Measurements from ENCODE around the gene ZFP1.
"Not testable (repeated sequence)": the region's sequence is repeated elsewhere in the genome, so short reads cannot be mapped to it uniquely, and the experiment has no call there.

ZFP1 gene

GRCh38 chr16:75113541-75114121 is 34.7 kb upstream of the ZFP1 start:
- no peak for DNase-seq (ENCODE audit: low spot score)

GRCh38 chr16:75114179-75114945 is 34.0 kb upstream of the ZFP1 start:
- no peak for DNase-seq (ENCODE audit: low spot score)

GRCh38 chr16:75114946-75115825 is 33.1 kb upstream of the ZFP1 start:
- no peak for DNase-seq (ENCODE audit: low spot score)

DNA sequence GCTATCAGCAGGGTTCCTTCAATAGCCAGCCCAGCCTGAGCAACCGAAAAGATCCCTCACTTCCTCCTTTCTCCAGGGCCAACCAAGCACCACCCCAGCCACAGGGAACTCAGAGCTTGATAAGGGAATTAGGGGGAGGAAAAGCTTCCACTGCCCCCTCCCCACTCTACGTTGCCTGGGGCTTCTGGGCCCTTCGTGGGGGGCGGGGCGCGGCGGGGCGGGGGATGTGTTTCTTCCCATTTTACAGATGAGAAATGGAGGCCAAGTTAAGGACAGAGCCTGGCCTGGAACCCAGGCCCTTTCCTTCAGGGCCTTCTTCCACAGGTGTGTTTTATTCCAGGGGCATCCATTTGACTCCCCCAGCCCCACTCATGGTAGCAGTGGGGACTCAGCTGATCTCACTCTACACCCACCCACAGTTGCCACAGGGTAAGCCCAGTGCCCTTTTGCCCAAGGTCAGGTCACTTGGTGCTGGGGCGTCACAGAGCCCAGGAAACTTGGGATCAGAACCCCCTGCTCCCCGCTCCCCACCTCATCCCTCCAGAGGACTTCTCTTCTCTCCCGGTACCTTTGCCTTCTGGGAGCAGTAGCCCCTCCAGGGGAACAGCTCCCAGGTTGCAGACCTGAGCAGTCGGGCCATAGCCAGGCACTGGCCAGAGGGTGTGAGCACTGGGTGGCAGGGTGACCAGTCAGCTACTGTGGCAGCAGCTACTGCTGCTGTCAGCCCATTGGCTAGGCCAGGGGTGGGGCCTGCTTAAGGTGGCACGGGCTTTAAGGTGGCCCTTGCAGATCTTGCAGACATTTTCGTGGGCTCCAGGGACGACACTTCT is 32.0 kb upstream of the ZFP1 start, which contains the start of gene LDHD:
Gene LDHD (minus strand): TSS at position 700 of the 830 bp plus-strand sequence. CDS start 60 bp downstream, at position 640.
- peak; percentile 93 for DNase-seq (ENCODE audit: low spot score)

DNA sequence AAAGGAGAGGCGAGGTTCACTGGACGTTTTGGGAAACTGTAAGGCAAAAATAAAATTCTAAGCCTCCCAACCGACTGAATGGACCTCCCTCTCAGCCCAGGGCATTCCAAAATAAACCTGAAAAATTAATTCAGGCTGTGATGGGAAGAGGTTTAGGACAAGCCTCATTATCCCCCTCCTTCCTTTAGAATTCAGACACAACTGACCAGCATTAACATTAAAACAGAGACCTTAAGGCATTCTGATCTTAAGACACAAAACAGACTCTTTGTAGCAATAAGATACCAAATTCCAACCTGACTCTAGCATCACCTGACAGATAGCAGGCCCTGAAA is 31.4 kb upstream of the ZFP1 start:
- DNase-seq (ENCODE audit: low spot score): no peak

DNA sequence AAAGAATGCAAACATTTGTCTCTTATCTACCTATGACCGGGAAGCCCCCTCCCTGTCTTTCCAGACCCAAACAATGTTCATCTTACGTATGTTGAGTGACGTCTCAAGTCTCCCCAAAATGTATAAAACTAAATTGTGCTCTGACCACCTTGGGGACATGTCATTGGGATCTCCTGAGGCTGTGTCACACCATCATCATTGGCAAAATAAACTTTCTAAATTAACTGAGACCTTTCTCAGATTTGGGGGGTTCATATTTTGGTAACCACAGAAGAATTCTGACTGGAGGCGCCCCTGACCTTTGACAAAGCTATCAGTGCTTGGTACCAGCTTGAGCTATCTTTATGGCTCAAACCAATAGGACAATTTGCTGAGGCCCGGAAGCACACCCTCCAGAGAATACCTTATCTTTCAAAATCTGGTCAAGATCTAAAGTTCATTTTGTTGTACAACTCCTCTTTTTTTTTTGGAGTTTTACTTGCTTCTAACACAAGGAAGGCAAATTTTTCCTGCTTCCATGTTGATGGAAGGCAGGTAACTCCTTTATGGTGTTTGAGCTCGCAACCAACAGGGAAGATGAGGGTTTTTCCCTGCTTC is 29.3 kb upstream of the ZFP1 start:
- DNase-seq (ENCODE audit: low spot score): no peak

DNA sequence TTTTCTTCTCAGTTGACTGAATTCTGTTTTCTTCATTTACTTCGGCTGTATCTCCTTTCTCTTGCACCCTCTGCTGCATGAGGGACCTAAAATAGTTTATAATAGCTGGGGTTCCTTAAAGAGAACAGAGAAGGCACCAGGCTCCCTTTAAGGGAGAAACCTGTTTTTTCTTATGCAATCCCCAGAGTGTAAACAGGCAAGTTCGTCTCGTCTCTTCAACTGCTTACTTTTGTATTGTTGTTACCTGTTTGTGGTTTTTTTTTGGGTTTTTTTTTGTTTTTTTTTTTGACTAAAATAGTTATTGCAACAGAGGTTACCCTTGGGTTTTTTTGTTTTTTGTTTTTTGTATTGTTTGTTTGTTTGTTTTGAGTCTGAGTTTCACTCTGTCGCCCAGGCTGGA is 28.1 kb upstream of the ZFP1 start:
- DNase-seq (ENCODE audit: low spot score): no peak

- DNase-seq (ENCODE audit: low spot score): no peak
Measured at GRCh38 chr16:75121949-75122568, 26.3 kb upstream of the ZFP1 start.

DNA sequence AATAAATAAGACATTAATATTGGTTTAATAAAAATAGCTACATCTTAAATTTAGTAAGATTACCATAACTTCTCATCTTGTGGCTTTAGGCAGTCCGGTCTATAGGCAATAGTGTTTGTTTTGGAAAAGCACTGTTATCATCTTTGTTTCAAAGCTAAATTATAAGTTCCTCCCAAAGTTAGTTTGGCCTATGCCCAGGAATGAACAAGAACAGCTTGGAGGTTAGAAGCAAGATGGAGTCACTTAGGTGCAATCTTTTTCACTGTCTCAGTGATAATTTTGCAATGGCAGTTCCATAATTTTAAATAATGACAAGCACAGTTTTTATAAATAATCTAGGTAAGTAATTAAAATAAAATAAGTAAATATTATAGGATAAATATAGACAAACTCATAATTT is 25.7 kb upstream of the ZFP1 start:
- no peak for DNase-seq (ENCODE audit: low spot score)

DNA sequence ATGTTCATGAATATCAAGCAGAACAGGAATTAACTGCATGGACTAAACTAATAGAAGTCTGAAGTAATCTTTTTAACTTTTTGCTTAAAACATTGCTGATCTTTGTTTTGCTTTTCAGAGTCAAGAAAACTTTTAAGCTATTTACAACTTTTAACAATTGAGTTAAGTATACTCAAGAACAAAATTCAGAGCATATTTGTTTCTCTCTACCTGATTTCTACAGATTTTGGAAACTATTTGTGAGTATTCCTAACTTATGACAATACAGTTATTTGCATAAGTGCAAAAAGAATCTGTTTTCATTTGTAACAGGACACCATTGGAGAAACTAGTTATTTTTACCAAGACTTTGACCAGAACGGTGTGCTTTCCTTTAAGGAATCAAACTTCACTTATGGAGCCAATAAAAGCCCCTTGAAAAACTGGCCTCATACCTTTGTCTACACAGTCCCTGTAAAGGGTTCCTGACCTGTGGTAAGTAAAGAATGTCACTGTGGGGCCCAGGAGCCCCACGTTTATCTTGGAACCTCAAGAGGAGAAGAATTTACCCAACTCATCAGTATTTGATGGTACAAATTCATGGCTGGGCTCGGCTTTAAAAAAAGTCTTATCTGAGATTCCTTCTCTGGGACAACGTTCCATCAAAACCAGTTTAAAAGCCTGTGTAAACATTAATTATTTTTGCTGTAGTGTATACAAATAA is 20.5 kb upstream of the ZFP1 start:
- no peak for DNase-seq (ENCODE audit: low spot score)

GRCh38 chr16:75129421-75130149 is 18.7 kb upstream of the ZFP1 start:
- not testable (repeated sequence) for DNase-seq (ENCODE audit: low spot score)

- no peak for DNase-seq (ENCODE audit: low spot score)
Measured at GRCh38 chr16:75130150-75130771, 18.1 kb upstream of the ZFP1 start.

DNA sequence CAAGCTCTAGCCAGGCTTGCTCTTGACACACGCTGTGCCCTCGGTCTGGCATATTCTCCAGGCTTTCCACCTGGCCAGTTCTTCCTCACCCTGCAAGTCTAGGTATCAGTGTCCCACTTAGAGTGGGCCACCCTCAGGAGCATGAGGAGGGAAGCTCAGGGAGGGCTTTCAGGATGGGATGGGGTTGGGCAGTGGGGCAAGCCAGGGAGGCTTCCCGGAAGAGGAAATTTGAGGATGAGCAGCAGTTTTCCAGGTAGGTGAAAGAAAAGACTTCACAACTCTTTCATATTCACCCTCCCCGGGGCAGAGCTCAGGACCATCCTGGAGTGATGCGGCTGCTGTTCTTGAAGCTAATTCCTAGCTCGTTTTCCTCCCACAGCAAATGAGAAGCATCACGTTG is 17.2 kb upstream of the ZFP1 start:
- no peak for DNase-seq (ENCODE audit: low spot score)

- no peak for DNase-seq (ENCODE audit: low spot score)
Measured at GRCh38 chr16:75138233-75138632, 10.1 kb upstream of the ZFP1 start.

DNA sequence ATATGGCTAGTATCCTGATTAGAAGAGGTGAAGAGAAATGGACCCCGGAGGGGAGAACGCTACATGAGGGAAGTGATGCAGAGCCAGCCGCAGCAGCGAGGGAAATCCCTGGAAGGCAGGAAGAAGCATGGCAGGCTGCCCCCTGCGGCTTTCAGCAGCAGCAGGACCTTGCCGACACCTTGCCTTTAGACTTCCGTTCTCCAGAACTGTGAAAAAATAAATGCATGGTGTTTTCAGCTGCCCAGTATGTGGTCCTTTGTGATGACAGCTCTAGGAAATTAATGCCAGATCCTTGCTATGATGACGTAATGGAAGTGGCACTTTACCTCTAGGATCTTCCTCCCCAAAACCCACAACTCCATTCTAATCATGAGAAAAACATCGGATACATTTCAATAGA is 9.7 kb upstream of the ZFP1 start:
- no peak for DNase-seq (ENCODE audit: low spot score)

- no peak for DNase-seq (ENCODE audit: low spot score)
Measured at GRCh38 chr16:75139498-75139897, 8.8 kb upstream of the ZFP1 start.

DNA sequence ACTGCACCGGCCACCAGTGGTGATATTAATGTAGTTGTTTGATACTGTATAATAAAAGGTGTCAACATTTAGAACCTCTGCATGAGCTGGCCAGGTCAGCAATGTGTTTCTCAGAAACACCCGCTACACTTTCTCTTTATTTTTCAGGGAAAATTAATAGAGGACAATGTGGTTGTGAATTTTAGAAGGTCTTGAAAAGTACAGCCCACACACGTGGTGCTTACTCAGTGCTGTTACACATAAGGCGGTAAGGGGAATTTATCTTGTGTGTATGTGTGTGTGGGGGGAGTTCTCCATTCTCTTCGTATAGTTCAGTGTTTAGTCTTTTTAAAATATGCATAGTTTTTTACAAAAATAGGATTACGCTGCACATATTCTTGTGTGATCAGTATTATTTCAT is 4.4 kb upstream of the ZFP1 start:
- no peak for DNase-seq (ENCODE audit: low spot score)

DNA sequence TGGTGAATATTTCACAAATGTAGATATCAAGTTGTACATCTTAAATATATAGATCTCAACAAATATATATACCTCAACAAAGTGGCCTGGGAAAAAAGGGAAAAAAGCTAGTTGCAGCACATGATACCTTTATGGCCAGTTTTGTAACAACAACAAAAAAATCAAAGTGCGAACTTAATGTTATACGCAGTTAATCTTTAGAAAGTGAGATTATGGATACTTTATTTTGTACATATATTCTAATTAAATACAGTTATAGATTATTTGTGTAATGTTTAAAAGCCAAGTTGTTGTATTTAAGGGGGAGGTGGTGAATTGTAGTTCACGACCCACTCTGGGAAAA is 385 bp upstream of the ZFP1 start:
- DNase-seq (ENCODE audit: low spot score): no peak

- DNase-seq (ENCODE audit: low spot score): no peak
Measured at GRCh38 chr16:75151798-75152197, 3.5 kb downstream of the ZFP1 start.

DNA sequence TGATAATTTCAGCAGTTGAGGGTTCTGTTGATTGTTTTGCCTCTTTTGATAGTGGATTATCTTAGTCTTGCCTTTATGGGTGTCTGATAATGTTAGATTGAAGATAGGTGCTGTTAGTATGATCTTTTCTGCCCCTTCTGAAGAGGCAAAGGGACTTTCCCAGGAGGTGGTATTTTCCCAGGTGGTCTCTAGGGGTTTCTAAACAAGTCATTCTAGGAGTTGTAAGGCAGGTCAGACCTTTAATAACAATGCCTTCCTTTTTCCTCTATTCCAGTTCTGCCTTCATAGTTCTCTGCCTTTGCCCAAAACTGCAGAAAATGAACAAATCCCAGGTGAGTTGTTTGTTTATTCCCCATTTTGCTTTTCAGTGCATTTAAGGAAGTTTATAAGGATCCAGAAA is 4.3 kb downstream of the ZFP1 start:
- DNase-seq (ENCODE audit: low spot score): no peak
